ENCODE results near the gene PELI1. TPM values are rescaled to one million over a fixed set of nuclear protein-coding genes. Genes with fewer than 3 reads are reported as not detected.
A peak's percentile ranks its signal among the peaks of the same experiment; 100 is the strongest.

The PELI1 gene
- total and polyA plus RNA-seq, 2 of the 8 experiments (the other 6 are each of a cell fraction or from before 2014, with no cell fraction given): 21.8 to 57.1 TPM

GRCh38 chr2:64128943-64129391 is 15.3 kb downstream of the PELI1 start:
- Histone ChIP-seq H3K4me2 (ENCODE audit: insufficient read depth in 1 of 2, low read depth in 2 of 2, low read length in 2 of 2) (peak overlapping the region in 1 of 2 experiments; percentile 16; a peak in 1 of 4 replicates), H3K79me2 (ENCODE audit: control insufficient read depth in 1 of 2, insufficient read depth in 2 of 2, low read length in 2 of 2) (peaks cover 0 to 100% of the 10 kb centered on the region in 2 experiments; a peak in 3 of 4 replicates), H3K4me1 (replicated peaks in 1 of 4; ENCODE audit: control insufficient read depth in 3 of 4, insufficient read depth in 4 of 4, low read length in 3 of 4) (peaks cover 0 to 10% (median 0%) of the 10 kb centered on the region in 4 experiments; a peak in 3 of 7 replicates), H2BK120ac (replicated peaks; ENCODE audit: low read depth, low read length) (no peak overlapping the region), H4K91ac (replicated peaks; ENCODE audit: insufficient read length, low read length) (no peak overlapping the region), H2BK20ac (ENCODE audit: low read length) (no peak overlapping the region), H3K9ac (replicated peaks in 1 of 4; ENCODE audit: extremely low read depth in 1 of 4, low read depth in 3 of 4, low read length in 3 of 4) (no peak overlapping the region), H4K8ac (ENCODE audit: extremely low read depth, insufficient read depth, low read length) (no peak overlapping the region), H3K18ac (ENCODE audit: extremely low read depth, low read length) (no peak overlapping the region; the same call in 1 of the 2 replicates), H3K27ac (ENCODE audit: low read depth, low read length) (no peak overlapping the region), H3K4me3 (ENCODE audit: extremely low read depth in 1 of 4, insufficient read depth in 2 of 4, low read depth in 3 of 4, low read length in 4 of 4) (peak overlapping the region in 1 of 4 experiments; percentile 18; a peak in 1 of 8 replicates), H3K79me1 (ENCODE audit: low read depth, low read length) (peaks cover 3% of the 10 kb centered on the region), H3K14ac (ENCODE audit: insufficient read length) (no peak overlapping the region), H2BK5ac (ENCODE audit: low read depth, low read length) (no peak overlapping the region), H3K4ac (replicated peaks; ENCODE audit: insufficient read length, low read depth, low read length) (no peak overlapping the region), H3K56ac (replicated peaks; ENCODE audit: insufficient read length, low read depth, low read length) (no peak overlapping the region), H2BK15ac (ENCODE audit: low read length) (no peak overlapping the region), H2AFZ (ENCODE audit: low read length) (no peak overlapping the region), H4K5ac (ENCODE audit: insufficient read length, low read depth, low read length) (no peak overlapping the region), H2AK5ac (ENCODE audit: low read depth, low read length) (no peak overlapping the region), H3K9me3 (ENCODE audit: insufficient read depth in 2 of 2, low read depth in 1 of 2, low read length in 1 of 2) (no peaks in the 10 kb centered on the region), H3K27me3 (replicated peaks in 1 of 4; ENCODE audit: control insufficient read depth in 3 of 4, extremely low read depth in 1 of 4, insufficient read depth in 3 of 4, low read length in 3 of 4) (no peaks in the 10 kb centered on the region), H3K23me2 (ENCODE audit: low read depth, low read length) (no peaks in the 10 kb centered on the region), H3K36me3 (ENCODE audit: control insufficient read depth in 2 of 4, insufficient read depth in 4 of 4, low read length in 3 of 4) (no peaks in the 10 kb centered on the region), H3K23ac (ENCODE audit: insufficient read length) (no peak overlapping the region), H2BK12ac (ENCODE audit: low read depth, low read length) (no peak overlapping the region), H4K20me1 (replicated peaks in 1 of 2; ENCODE audit: control insufficient read depth in 1 of 2, insufficient read depth in 2 of 2, low read length in 2 of 2) (peaks cover 3% of the 10 kb centered on the region in 2 experiments)
- FAIRE-seq (peak; percentile 74), DNase-seq (ENCODE audit: low read depth in 1 of 2, low spot score in 2 of 2) (no peak)
- POLR2A ChIA-PET (ENCODE audit: partially characterized antibody): no interaction called here
- CTCF ChIA-PET (ENCODE audit: partially characterized antibody): no interaction called here
- TF ChIP-seq HDAC6 (IDR thresholded peaks at IDR 0.05; ENCODE audit: low read depth, low read length) (no peak), ATF3 (IDR thresholded peaks at IDR 0.05; ENCODE audit: insufficient read depth, low read depth, low read length) (no peak), PHF8 (conservative IDR thresholded peaks at IDR 0.05; ENCODE audit: low read depth, low read length) (no peak), SIX5 (IDR thresholded peaks at IDR 0.05; ENCODE audit: low read depth, low read length) (no peak), POLR2AphosphoS5 (IDR thresholded peaks at IDR 0.05; ENCODE audit: low read depth, low read length) (no peak), CBX5 (IDR thresholded peaks at IDR 0.05; ENCODE audit: low read depth, low read length) (no peak), SAP30 (IDR thresholded peaks at IDR 0.05; ENCODE audit: insufficient read depth, insufficient replicate concordance, low read length) (no peak), CHD2 (IDR thresholded peaks at IDR 0.05; ENCODE audit: low read length) (no peak), GTF2F1 (IDR thresholded peaks at IDR 0.05; ENCODE audit: borderline replicate concordance, low read depth, low read length) (no peak), CHD1 (IDR thresholded peaks at IDR 0.05; ENCODE audit: low read depth, low read length) (no peak)
